Pancreas (tissue), 10 donors: ENCODE data around the gene AMMECR1. TPM values are rescaled to one million over a fixed set of nuclear protein-coding genes. Genes with fewer than 3 reads are reported as not detected.
"Not testable (repeated sequence)": the region's sequence is repeated elsewhere in the genome, so short reads cannot be mapped to it uniquely, and the experiment has no call there.

Experiments
- ATAC-seq, 4 donors: fragments of 200-7000 bp; cut with Tn5 transposase; one replicate each; pipeline versions ENCODE4 v1.8.0 to v1.9.1; 2020; ENCODE audit warnings: mild to moderate bottlenecking in 4 of 4, moderate library complexity in 4 of 4
- DNase-seq, 6 donors: peaks; one replicate each; pipeline ENCODE4 v3.0.0-alpha.2; 2020
- FAIRE-seq: peaks from 2 replicates; lab custom pipeline; 2012; peaks lifted over from hg19 to GRCh38; lab: Jason Lieb, UNC
- H3K27ac ChIP-seq, 4 donors: fragments of 200-600 bp; sonication (generic); 1 replicate in 3 of 4; 2 replicates in 1 of 4; pipeline versions ENCODE4 v1.5.0 to v1.8.0; 2020
- H3K27me3 ChIP-seq, 4 donors: fragments of 200-600 bp; one replicate each; pipeline ENCODE4 v1.8.0; 2021
- H3K36me3 ChIP-seq, 3 donors: fragments of 200-600 bp; sonication (generic) in 1 of 3; one replicate each; pipeline versions ENCODE4 v1.5.0 to v1.8.0; 2020 to 2021
- H3K4me1 ChIP-seq, 3 donors: fragments of 200-600 bp; one replicate each; pipeline ENCODE4 v1.8.0; 2021
- H3K4me3 ChIP-seq, 4 donors: fragments of 200-600 bp; sonication (generic) in 2 of 4; one replicate each; pipeline versions ENCODE4 v1.5.0 to v1.8.0; 2020 to 2021
- H3K9me3 ChIP-seq, 4 donors: fragments of 200-600 bp; one replicate each; pipeline ENCODE4 v1.8.0; 2021
- WGBS, 2 donors: extraction: QIAGEN DNeasy Blood & Tissue Kit; methylation state at CpG; one replicate each; pipeline ENCODE4 v1.1.7; 2013; 5-methylcytosine and 5-hydroxymethylcytosine counted together
- intact Hi-C, 3 donors: fragments of 100-400 bp; cut with DNase I; formaldehyde crosslinking; loops; one replicate each; pipeline versions ENCODE4 v1.11.1 to v1.14.2; 2022
- polyA plus RNA-seq, 2 donors: library from polyadenylated mRNA; stranded (reverse); fragments of 200-250 nt; gene quantifications; one replicate each; pipeline ENCODE4 v1.2.3, GENCODE V29; 2013
- total RNA-seq, 6 donors: library from RNA; stranded (reverse); fragmentation: NEBNext Ultra II Directional in 4 of 6; extraction: Animal tissue kit (Norgen Biotek cat#: 25700) in 4 of 6; gene quantifications; one replicate each; pipeline versions ENCODE4 v1.2.1 to v1.2.4, GENCODE V29; 2021 to 2023
- TF ChIP-seq, protein P1 (sequence below), 4 donors: fragments of 200-600 bp; sonication (generic) in 3 of 4; IDR thresholded peaks; one replicate each; pipeline versions ENCODE4 v1.5.0 to v1.8.0; 2021; ENCODE audit warnings: antibody characterized with exemption in 4 of 4
- donor health status: healthy with polysubstance abuse.
- donor health status: DM: no; HTN: no; CAD: no; lungs with moderate emphysema.
- donor health status: DM: no; HTN: no; CAD: no.
- donor health status: control.
- donor health status: control.
- donor health status: Bipolar disorder and iron deficiency.
- donor health status: DM: yes; HTN: yes; CAD: no.
- donor health status: DM: no; HTN: no; CAD: no.
- donor health status: DM: no; HTN: no; CAD: no.
- donor health status: DM: yes; HTN: yes; CAD: no.

The AMMECR1 gene
- total and polyA plus RNA-seq, 8 donors: 1.4 to 4.1 (median 1.9) TPM

GRCh38 chrX:110245011-110245410 is 72.9 kb downstream of the AMMECR1 start:
- no peaks in the 10 kb centered on the region for H3K36me3 ChIP-seq
- DNase-seq: no peak
- H3K27me3 ChIP-seq: peaks cover 0 to 4% (median 0%) of the 10 kb centered on the region in 4 donors
- TF ChIP-seq, protein P1, sequence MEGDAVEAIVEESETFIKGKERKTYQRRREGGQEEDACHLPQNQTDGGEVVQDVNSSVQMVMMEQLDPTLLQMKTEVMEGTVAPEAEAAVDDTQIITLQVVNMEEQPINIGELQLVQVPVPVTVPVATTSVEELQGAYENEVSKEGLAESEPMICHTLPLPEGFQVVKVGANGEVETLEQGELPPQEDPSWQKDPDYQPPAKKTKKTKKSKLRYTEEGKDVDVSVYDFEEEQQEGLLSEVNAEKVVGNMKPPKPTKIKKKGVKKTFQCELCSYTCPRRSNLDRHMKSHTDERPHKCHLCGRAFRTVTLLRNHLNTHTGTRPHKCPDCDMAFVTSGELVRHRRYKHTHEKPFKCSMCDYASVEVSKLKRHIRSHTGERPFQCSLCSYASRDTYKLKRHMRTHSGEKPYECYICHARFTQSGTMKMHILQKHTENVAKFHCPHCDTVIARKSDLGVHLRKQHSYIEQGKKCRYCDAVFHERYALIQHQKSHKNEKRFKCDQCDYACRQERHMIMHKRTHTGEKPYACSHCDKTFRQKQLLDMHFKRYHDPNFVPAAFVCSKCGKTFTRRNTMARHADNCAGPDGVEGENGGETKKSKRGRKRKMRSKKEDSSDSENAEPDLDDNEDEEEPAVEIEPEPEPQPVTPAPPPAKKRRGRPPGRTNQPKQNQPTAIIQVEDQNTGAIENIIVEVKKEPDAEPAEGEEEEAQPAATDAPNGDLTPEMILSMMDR (IDR thresholded peaks at IDR 0.05): no peak
- H3K4me1 ChIP-seq: no peaks in the 10 kb centered on the region
- no peak overlapping the region for H3K4me3 ChIP-seq
- ATAC-seq: no peak
- FAIRE-seq: no peak
- intact Hi-C loops: no loop called here
- no peaks in the 10 kb centered on the region for H3K9me3 ChIP-seq
- H3K27ac ChIP-seq: no peak overlapping the region

DNA sequence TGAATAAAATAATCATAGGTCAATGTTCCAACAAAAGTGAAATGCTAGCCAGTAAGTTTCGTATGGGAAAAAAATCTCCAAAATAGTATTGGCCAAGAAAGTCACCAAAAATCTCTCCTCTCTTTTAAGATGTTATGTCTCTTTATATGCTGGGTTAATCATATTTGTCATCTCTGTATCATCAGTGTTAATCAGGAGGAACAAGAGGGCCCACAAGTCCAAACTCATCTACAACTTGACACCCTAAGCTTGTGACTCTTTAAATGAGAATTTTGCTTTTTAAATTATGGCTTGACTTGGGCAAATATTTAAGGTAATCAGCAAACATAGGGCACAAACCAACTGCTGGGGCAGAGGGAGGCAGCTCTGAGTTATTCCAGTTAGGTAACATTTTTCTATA is 75.5 kb downstream of the AMMECR1 start:
- intact Hi-C loops: no loop called here
- H3K4me3 ChIP-seq: no peak overlapping the region
- ATAC-seq (no peak), DNase-seq (no peak), FAIRE-seq (no peak)
- H3K36me3 ChIP-seq: no peaks in the 10 kb centered on the region
- no peak overlapping the region for H3K27ac ChIP-seq
- H3K27me3 ChIP-seq: peaks cover 0 to 4% (median 0%) of the 10 kb centered on the region in 4 donors
- WGBS, 2 donors: 65 to 84% methylated on average over 1 of the region's 1 CpG
- H3K9me3 ChIP-seq: no peaks in the 10 kb centered on the region
- TF ChIP-seq, protein P1 (IDR thresholded peaks at IDR 0.05): no peak
- no peaks in the 10 kb centered on the region for H3K4me1 ChIP-seq

GRCh38 chrX:110241816-110242215 is 76.1 kb downstream of the AMMECR1 start:
- no peaks in the 10 kb centered on the region for H3K9me3 ChIP-seq
- no peaks in the 10 kb centered on the region for H3K4me1 ChIP-seq
- TF ChIP-seq, protein P1 (IDR thresholded peaks at IDR 0.05): no peak
- peaks cover 0 to 4% (median 0%) of the 10 kb centered on the region in 4 donors for H3K27me3 ChIP-seq
- no peak overlapping the region for H3K27ac ChIP-seq
- 51 to 69% methylated on average over 1 of the region's 1 CpG for WGBS, 2 donors
- intact Hi-C loops: no loop called here
- no peak for FAIRE-seq
- ATAC-seq: peak in 3 of 4 donors; percentile 62 to 79 (median 78)
- H3K36me3 ChIP-seq: no peaks in the 10 kb centered on the region
- no peak overlapping the region for H3K4me3 ChIP-seq
- DNase-seq: peak in 2 of 6 donors; percentile 8 to 16

DNA sequence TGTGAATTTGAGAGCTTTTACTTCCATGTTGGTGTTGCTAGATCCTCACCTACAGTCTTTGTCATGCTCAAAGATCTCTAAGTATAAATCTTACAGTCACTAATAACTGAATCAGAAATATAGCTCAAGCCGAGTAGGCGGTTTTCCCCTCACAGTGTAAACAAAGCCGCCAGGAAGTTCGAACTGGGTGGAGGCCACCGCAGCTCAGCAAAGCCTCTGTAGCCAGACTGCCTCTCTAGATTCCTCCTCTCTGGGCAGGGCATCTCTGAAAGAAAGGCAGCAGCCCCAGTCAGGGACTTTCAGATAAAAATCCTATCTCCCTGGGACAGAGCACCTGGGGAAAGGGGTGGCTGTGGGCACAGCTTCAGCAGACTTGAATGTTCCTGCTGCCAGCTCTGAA is 79.6 kb downstream of the AMMECR1 start:
- ATAC-seq, H3K4me3 ChIP-seq, DNase-seq, intact Hi-C loops, H3K27me3 ChIP-seq, H3K9me3 ChIP-seq, H3K27ac ChIP-seq, FAIRE-seq, H3K36me3 ChIP-seq, H3K4me1 ChIP-seq: not testable (repeated sequence)
- WGBS, 2 donors: 76 to 83% methylated on average over 5 of the region's 5 CpGs

DNA sequence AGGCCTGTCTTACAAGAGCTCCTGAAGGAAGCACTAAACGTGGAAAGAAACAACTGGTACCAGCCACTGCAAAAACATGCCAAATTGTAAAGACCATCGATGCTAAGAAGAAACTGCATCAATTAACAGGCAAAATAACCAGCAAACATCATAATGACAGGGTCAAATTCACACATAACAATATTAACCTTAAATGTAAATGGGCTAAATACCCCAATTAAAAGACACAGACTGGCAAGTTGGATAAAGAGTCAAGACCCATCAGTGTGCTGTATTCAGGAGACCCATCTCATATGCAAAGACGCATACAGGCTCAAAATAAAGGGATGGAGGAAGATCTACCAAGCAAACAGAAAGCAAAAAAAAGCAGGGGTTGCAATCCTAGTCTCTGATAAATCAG is 86.4 kb downstream of the AMMECR1 start:
- intact Hi-C loops, FAIRE-seq: not testable (repeated sequence)

DNA sequence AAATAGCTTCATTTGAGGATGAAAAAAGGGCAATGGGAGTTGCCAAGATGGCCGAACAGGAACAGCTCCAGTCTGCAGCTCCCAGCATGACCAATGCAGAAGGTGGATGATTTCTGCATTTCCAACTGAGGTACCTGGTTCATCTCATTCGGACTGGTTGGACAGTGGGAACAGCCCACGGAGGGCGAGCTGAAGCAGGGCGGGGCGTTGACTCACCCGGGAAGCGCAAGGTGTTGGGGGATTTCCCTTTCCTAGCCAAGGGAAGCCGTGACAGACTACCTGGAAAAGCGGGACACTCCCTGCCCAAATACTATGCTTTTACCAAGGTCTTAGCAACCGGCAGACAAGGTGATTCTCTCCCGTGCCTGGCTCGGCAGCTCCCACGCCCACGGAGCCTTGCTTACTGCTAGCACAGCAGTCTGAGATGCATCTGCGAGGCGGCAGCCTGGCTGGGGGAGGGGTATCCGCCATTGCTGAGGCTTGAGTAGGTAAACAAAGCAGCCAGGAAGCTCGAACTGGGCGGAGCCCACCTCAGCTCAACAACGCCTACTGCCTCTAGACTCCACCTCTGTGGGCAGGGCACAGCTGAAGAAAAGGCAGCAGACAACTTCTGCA is 88.3 kb downstream of the AMMECR1 start:
- ATAC-seq, H3K9me3 ChIP-seq, H3K27ac ChIP-seq, intact Hi-C loops, H3K27me3 ChIP-seq, H3K4me1 ChIP-seq, H3K4me3 ChIP-seq, FAIRE-seq, H3K36me3 ChIP-seq: not testable (repeated sequence)
- DNase-seq: peak in 2 of 6 donors; percentile 17 to 64
- 64 to 89% methylated on average over 21 of the region's 21 CpGs for WGBS, 2 donors

More for the DNA sequence above, 86.4 kb downstream of the AMMECR1 start:
- not testable (repeated sequence) for H3K4me1 ChIP-seq, H3K36me3 ChIP-seq, H3K9me3 ChIP-seq, DNase-seq, H3K27ac ChIP-seq, ATAC-seq, H3K4me3 ChIP-seq, H3K27me3 ChIP-seq
- WGBS, 2 donors: 77 to 94% methylated on average over 3 of the region's 3 CpGs
